ENCODE data around the gene RGR.

Gene RGR

GRCh38 chr10:84296091-84296981 lies 51.5 kb downstream of the RGR start:
- DNase-seq, result no peak

GRCh38 chr10:84298057-84298456 lies 53.2 kb downstream of the RGR start:
- DNase-seq, result no peak

DNA sequence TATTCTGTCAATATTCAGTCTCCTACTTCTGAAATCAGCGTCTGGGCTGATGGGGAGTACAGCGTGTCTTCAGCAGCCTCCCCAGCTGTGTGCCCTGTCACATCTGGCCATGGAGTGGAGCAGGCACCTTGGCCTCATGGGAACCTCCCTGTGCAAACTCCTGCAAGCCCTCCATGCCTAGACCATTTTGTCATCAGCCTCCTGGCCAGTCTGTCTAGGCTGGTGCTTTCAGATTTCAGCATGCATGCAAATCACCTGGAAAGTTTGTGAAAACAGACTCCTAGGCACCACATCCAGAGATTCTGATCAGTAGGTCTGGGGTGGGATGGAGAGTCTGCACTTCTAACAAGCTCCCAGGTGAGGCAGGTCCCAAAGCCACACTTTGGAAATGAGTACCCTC lies 57.4 kb downstream of the RGR start:
- DNase-seq, result no peak

DNA sequence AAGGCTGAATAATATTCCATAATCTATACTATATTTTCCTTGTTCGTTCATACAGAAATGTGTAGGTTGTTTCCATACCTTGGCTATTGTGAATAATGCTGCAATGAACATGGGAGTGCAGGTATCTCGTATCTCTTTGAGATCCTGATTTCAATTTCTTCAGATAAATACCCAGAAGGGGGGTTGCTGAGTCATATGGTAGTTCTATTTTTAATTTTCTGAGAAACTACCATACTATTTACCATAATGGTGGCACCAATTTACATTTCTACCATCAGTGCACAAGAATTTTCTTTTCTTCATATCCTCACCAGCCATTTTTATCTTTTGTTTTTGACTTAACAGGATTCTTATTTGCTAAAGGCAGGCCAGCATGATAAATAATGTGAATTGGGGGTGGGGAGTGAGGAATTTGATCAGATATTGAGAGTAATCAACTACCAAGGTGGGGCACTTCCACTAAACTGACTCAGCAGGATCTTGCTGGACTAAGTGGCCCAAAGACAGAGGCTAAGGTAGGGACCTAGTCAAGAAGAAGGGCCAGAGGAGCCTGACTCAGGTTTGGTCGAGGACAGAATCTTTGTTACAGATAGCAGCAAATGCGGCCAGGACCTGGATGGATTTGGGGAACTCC lies 62.0 kb downstream of the RGR start:
- no peak for DNase-seq

GRCh38 chr10:84308021-84308420 lies 63.2 kb downstream of the RGR start:
- DNase-seq, result no peak

- peak; percentile 31 for DNase-seq
Measured at GRCh38 chr10:84308481-84309304, 63.8 kb downstream of the RGR start.

All from central memory CD4-positive, alpha-beta T cell (primary cell).